Measurements from ENCODE around the gene ATP8B1.

DNA sequence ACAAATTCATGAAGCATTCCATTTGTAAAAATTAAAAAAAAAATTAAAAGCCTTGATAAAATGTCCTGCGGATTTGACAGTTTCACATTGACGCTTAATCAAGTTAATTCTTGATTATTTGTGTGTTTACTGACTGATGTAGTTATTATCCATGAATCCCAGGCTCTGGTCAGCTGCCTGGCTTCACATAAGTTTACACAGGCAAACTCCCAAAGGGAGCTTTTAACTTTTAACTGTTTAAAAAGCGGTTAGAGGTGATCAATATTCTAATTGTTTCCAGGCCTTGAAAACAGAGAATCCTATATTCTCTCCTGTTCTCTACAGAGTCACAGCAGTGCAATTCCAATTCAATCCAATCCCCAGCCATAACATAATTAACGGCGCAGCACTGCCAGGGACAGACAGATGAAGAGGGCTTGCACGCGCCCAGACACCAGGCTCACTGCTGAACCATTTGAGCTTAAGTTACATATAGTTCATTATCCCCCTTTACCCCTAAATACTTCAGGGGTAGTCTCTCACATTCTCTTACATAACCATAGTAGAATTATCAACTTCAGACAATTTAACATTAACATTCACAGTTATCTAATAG lies 47.5 kb downstream of the ATP8B1 start:
- TF ChIP-seq POLR2A (IDR thresholded peaks at IDR 0.05) (no peak), CTCF (IDR thresholded peaks at IDR 0.05) (no peak), POLR2AphosphoS5 (IDR thresholded peaks at IDR 0.05) (no peak)

Measured in stomach (tissue), 4 donors.